Left ventricle myocardium inferior (tissue), 1 donor: Measurements from ENCODE around the gene POLR2L. TPM values are rescaled to one million over a fixed set of nuclear protein-coding genes. Genes with fewer than 3 reads are reported as not detected.

Experiments
- DNase-seq: peaks from one replicate; pipeline ENCODE4 v3.0.0-alpha.2; 2020
- H3K27ac ChIP-seq: fragments of 200-600 bp; replicated peaks from 2 replicates; pipeline ENCODE4 v1.8.0; 2021
- H3K27me3 ChIP-seq: fragments of 200-600 bp; 2 replicates; pipeline ENCODE4 v1.8.0; 2021; ENCODE audit warnings: low read depth
- H3K36me3 ChIP-seq: fragments of 200-600 bp; 2 replicates; pipeline ENCODE4 v1.8.0; 2021
- H3K4me1 ChIP-seq: fragments of 200-600 bp; 2 replicates; pipeline ENCODE4 v1.8.0; 2021
- H3K4me3 ChIP-seq: fragments of 200-600 bp; 2 replicates; pipeline ENCODE4 v1.8.0; 2021; ENCODE audit warnings: mild to moderate bottlenecking, moderate library complexity
- H3K9me3 ChIP-seq: fragments of 200-600 bp; replicated peaks from 2 replicates; pipeline ENCODE4 v1.8.0; 2021
- intact Hi-C: fragments of 100-400 bp; cut with micrococcal nuclease; formaldehyde crosslinking; loops from one replicate; pipeline ENCODE4 v1.11.0; 2022
- total RNA-seq: library from RNA; stranded (reverse); fragmentation: NEBNext Ultra II Directional; extraction: Animal tissue kit (Norgen Biotek cat#: 25700); gene quantifications from one replicate; pipeline ENCODE4 v1.2.1, GENCODE V29; 2021
- TF ChIP-seq, protein P1 (sequence below): fragments of 200-600 bp; IDR thresholded peaks from 2 replicates; pipeline ENCODE4 v1.8.0; 2021; ENCODE audit warnings: antibody characterized with exemption, mild to moderate bottlenecking, borderline replicate concordance
- donor health status: DM: no; HTN: yes; CAD: no; lungs with severe emphysema.

Gene POLR2L
- total RNA-seq, 1 donor from 2014 or later: 226 TPM

GRCh38 chr11:875203-875602 is 32.9 kb upstream of the POLR2L start:
- Histone ChIP-seq H3K27me3 (no peaks in the 10 kb centered on the region), H3K27ac (no peak overlapping the region), H3K4me1 (peaks cover 11% of the 10 kb centered on the region), H3K4me3 (no peak overlapping the region), H3K9me3 (no peaks in the 10 kb centered on the region), H3K36me3 (peaks cover 4% of the 10 kb centered on the region)
- intact Hi-C loops: no loop called here
- TF ChIP-seq, protein P1, sequence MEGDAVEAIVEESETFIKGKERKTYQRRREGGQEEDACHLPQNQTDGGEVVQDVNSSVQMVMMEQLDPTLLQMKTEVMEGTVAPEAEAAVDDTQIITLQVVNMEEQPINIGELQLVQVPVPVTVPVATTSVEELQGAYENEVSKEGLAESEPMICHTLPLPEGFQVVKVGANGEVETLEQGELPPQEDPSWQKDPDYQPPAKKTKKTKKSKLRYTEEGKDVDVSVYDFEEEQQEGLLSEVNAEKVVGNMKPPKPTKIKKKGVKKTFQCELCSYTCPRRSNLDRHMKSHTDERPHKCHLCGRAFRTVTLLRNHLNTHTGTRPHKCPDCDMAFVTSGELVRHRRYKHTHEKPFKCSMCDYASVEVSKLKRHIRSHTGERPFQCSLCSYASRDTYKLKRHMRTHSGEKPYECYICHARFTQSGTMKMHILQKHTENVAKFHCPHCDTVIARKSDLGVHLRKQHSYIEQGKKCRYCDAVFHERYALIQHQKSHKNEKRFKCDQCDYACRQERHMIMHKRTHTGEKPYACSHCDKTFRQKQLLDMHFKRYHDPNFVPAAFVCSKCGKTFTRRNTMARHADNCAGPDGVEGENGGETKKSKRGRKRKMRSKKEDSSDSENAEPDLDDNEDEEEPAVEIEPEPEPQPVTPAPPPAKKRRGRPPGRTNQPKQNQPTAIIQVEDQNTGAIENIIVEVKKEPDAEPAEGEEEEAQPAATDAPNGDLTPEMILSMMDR: no peak
- no peak for DNase-seq

- no peaks in the 10 kb centered on the region for H3K27me3 ChIP-seq
- no peaks in the 10 kb centered on the region for H3K9me3 ChIP-seq
- no peaks in the 10 kb centered on the region for H3K36me3 ChIP-seq
- TF ChIP-seq, protein P1: no peak
- intact Hi-C loops: no loop called here
- no peak overlapping the region for H3K27ac ChIP-seq
- H3K4me3 ChIP-seq: no peak overlapping the region
- peaks cover 11% of the 10 kb centered on the region for H3K4me1 ChIP-seq
- no peak for DNase-seq
These were observed 31.4 kb upstream of the POLR2L start for GRCh38 chr11:873706-874105.

DNA sequence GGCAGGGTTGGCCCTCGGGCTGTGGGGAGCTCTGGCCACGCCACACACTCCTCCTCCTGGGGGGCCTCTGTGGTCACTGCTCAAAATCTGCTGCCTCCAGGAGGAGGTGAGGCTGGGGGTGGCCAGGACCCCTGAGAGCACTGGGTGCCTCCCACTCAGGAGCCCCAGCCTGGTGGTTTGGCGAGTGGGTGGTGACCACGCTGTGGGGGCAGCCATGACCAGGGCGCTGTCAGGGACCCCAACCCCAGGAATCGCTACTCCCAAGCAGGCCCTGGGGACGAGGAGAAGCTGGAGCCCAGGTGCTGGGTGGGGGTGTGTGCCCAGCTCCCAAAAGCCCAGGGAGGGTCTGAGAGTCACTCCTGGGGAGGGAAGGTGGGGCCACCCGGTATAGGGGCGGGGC is 30.5 kb upstream of the POLR2L start:
- TF ChIP-seq, protein P1: no peak
- Histone ChIP-seq H3K4me3 (no peak overlapping the region), H3K9me3 (no peaks in the 10 kb centered on the region), H3K27ac (no peak overlapping the region), H3K27me3 (no peaks in the 10 kb centered on the region), H3K4me1 (peaks cover 11% of the 10 kb centered on the region), H3K36me3 (no peaks in the 10 kb centered on the region)
- no peak for DNase-seq
- intact Hi-C loops: no loop called here

GRCh38 chr11:871472-871871 is 29.1 kb upstream of the POLR2L start:
- no peak for DNase-seq
- TF ChIP-seq, protein P1: no peak
- Histone ChIP-seq H3K4me3 (no peak overlapping the region), H3K4me1 (peaks cover 5% of the 10 kb centered on the region), H3K27ac (no peak overlapping the region), H3K27me3 (no peaks in the 10 kb centered on the region), H3K9me3 (no peaks in the 10 kb centered on the region), H3K36me3 (peaks cover 8% of the 10 kb centered on the region)
- intact Hi-C loops: no loop called here

DNA sequence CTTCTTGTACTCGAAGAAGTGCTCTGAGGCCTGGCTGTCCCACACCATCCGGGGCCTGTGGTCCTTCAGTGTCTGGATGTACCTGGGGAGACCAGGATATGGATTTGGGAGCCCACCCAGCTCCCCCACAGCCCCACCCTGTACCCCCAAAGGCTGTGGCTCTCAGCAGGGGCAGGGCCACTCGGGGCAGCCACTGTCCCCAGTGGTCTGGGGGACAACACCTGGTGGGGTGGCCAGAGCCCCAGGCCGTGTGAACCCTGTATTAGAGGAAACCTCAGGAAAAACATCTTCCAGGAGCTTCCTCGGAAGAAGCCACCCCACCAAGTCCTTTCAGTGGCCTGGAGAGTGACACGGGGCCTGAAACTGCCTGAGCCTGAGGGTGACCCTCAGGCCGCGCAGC is 28.1 kb upstream of the POLR2L start:
- Histone ChIP-seq H3K27me3 (no peaks in the 10 kb centered on the region), H3K9me3 (no peaks in the 10 kb centered on the region), H3K4me3 (no peak overlapping the region), H3K27ac (no peak overlapping the region), H3K36me3 (peaks cover 18% of the 10 kb centered on the region), H3K4me1 (no peaks in the 10 kb centered on the region)
- TF ChIP-seq, protein P1: no peak
- DNase-seq: no peak
- intact Hi-C loops: no loop called here

DNA sequence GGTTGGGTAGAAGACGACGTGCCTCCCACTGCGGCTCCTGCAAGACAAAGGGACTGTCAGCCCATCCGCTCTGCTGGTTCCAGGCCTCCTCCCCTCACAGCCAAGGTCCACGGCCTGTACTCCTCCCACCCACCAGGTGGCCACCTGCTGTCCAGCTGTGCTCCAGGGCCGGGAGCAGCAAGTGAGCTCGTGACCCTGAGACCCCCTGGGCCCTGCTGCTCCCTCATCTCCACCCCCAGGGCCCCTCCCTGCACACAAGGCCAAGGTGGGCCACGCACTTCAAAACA is 27.7 kb upstream of the POLR2L start:
- no peak for DNase-seq
- intact Hi-C loops: no loop called here

More for the DNA sequence above, 27.7 kb upstream of the POLR2L start:
- Histone ChIP-seq H3K36me3 (peaks cover 21% of the 10 kb centered on the region), H3K27me3 (no peaks in the 10 kb centered on the region), H3K9me3 (no peaks in the 10 kb centered on the region), H3K4me3 (no peak overlapping the region), H3K27ac (no peak overlapping the region), H3K4me1 (no peaks in the 10 kb centered on the region)
- TF ChIP-seq, protein P1: peak; percentile 11
